ENCODE data around the gene WNT11.

The WNT11 gene

DNA sequence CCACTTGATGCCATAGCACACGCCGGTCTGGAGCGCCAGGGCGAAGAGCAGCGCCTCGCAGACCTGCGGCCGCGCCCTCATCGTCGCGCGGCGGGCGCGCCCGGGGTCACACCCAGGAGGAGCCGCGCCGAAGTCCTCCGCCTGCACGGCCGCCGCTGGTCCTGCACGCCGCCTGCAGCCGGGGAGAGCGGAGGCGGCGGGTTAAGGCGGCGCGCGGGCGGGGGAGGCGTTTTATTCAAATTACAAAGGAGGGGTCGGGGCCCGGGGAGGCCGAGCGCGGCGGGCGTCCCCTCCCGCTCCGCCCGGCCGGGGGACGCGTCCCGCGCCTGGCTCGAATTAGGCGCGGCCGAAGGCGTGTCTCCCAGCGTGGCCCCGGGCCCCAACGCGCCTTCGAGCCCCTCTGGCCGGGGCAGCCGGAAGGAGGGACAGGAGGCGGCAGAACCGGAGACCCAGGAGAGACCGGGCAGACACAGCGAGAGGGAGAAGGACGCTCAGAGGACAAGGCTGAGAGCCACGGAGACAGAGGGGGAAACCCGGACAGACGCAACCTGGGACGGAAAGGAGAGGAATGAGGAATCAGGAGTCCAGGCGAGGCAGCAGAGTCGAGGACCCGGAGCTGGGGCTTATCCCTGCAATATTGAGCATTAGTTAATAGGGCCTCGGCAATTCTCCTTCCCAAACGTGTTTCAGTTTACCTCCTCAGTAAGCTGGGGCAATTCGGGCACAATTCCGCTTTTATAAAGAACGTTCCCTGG lies at the start of gene WNT11:
TSS of gene WNT11 (minus strand) at position 176 of the 755 bp plus-strand sequence. CDS start at position 81, 95 bp downstream.
- DNase-seq (ENCODE audit: insufficient read length, low spot score), result no peak
- no peak for TF ChIP-seq POLR2A (IDR thresholded peaks at IDR 0.05; ENCODE audit: low read depth, low read length)
- FAIRE-seq, result no peak

DNA sequence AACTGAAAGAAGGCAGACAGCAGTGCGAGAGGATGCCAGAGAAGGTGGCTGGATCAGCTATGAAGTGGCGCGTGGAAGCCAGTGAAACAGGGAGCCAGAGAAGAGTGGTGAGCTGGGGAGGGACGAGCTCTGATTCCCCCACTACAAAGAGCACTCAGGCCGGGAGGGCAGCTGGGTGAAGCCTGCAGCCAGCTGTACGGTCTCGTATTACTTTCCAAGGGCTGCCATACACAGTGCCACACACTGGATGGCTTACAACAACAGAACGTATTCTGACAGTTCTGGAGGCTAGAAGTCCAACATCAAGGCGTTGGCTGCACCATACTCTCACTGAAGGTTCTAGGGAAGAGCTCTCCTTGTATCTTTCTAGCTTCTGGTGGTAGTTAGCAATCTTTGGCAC lies 47.1 kb upstream of the WNT11 start:
- DNase-seq (ENCODE audit: insufficient read length, low spot score), result no peak

DNA sequence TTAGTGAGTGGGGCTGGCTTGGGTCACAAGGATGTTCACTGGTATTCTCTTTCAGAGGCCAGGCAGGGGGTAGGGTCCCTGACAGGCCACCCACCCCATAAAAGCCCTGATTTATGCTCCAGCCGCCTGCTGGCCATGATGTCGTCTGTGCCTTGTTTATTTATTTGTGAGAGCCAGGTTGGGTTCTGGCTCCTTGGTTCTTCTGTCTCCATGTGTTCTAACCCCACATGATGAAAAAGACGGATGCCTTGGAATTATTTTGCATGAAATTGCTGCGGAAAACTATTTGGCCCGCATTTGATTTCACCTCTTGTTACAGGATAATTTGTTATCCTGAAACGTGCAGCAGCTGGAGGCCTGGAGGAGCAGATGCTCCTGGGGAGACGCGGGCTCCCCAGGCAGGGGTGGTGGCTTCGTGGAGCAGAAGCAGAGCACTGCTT lies 46.3 kb upstream of the WNT11 start:
- TF ChIP-seq POLR2A (IDR thresholded peaks at IDR 0.05; ENCODE audit: low read depth, low read length), result no peak
- no peak for DNase-seq (ENCODE audit: insufficient read length, low spot score)
- FAIRE-seq, result no peak

More for the DNA sequence above, 47.1 kb upstream of the WNT11 start:
- no peak for FAIRE-seq
- TF ChIP-seq POLR2A (IDR thresholded peaks at IDR 0.05; ENCODE audit: low read depth, low read length), result no peak

DNA sequence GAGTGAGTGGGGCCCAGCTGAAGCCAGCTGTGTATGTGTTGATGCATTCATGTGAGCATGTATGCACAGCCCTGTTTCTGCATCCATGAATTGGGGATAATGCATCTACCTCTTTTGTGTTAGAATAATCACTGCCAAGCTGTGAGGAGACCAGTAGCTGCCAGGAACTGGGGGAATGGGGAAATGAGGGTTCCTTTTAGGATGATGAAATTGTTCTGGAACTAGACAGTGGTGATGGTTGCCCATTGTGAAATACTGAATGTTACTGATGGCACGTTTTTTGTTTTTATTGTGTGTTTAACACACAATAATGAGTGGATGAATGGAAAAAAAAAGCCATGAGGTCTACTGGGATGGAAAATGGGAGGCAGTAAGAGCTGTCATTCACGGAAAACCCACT lies 45.3 kb upstream of the WNT11 start:
- no peak for TF ChIP-seq POLR2A (IDR thresholded peaks at IDR 0.05; ENCODE audit: low read depth, low read length)
- FAIRE-seq (no peak), DNase-seq (ENCODE audit: insufficient read length, low spot score) (no peak)

DNA sequence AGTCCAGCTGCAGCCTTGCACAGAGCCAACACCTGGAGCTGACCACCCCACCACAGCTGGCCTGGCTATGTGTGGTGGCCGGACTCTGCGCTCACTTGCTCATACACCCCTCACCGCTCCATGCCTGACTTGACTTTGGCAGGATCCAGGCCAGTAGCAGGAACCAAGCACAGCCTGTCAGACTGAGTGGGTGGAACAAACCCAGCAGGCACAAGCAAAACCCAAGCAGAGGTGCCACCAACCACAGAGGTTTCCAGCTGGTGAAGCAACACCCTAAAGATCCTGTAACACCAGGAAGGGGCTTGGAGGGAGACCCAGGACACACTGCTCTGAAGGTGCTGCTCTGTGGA lies 44.9 kb upstream of the WNT11 start:
- no peak for DNase-seq (ENCODE audit: insufficient read length, low spot score)
- no peak for TF ChIP-seq POLR2A (IDR thresholded peaks at IDR 0.05; ENCODE audit: low read depth, low read length)
- FAIRE-seq, result no peak

DNA sequence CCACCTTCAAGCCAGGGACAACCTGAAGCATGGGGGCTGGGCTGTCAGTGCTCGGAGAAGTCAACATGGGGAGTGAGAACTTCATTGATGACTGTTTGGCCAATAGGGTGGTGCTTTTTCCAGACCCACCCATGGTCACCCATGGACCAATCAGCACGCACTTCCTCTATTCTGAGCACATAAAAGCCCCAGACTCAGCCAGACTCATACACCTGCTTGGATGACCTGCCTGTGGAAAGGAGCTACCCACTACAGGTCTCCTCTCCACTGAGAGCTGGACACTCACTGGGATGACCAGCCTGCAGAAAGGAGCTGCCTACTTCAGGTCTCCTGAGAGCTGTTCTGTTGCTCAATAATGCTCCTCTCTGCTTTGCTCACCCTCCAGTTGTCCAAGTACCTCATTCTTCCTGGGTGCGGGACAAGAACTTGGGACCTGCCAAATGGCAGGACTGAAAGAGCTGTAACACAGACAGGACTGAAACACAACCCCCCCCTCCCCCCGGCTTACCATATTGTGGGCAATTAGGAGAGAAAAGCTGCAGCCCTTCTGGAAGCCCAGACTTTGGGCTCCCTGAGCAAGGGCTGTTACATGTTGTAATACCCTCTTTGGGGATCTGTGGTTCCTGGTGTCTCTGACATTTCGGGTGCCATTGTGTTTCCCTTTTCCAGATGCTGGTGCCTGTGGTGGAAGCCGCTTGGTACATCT lies 44.4 kb upstream of the WNT11 start:
- DNase-seq (ENCODE audit: insufficient read length, low spot score), result no peak
- no peak for TF ChIP-seq POLR2A (IDR thresholded peaks at IDR 0.05; ENCODE audit: low read depth, low read length)
- no peak for FAIRE-seq

- FAIRE-seq, result no peak
- TF ChIP-seq POLR2A (IDR thresholded peaks at IDR 0.05; ENCODE audit: low read depth, low read length), result no peak
Observed at GRCh38 chr11:76249195-76249741, 43.0 kb upstream of the WNT11 start.

GRCh38 chr11:76248210-76248609 lies 41.9 kb upstream of the WNT11 start:
- FAIRE-seq (no peak), DNase-seq (ENCODE audit: insufficient read length, low spot score) (no peak)
- TF ChIP-seq POLR2A (IDR thresholded peaks at IDR 0.05; ENCODE audit: low read depth, low read length), result no peak

More at GRCh38 chr11:76249195-76249741, 43.0 kb upstream of the WNT11 start:
- DNase-seq (ENCODE audit: insufficient read length, low spot score), result no peak

- DNase-seq (ENCODE audit: insufficient read length, low spot score), result no peak
Observed at GRCh38 chr11:76247091-76247490, 40.8 kb upstream of the WNT11 start.

DNA sequence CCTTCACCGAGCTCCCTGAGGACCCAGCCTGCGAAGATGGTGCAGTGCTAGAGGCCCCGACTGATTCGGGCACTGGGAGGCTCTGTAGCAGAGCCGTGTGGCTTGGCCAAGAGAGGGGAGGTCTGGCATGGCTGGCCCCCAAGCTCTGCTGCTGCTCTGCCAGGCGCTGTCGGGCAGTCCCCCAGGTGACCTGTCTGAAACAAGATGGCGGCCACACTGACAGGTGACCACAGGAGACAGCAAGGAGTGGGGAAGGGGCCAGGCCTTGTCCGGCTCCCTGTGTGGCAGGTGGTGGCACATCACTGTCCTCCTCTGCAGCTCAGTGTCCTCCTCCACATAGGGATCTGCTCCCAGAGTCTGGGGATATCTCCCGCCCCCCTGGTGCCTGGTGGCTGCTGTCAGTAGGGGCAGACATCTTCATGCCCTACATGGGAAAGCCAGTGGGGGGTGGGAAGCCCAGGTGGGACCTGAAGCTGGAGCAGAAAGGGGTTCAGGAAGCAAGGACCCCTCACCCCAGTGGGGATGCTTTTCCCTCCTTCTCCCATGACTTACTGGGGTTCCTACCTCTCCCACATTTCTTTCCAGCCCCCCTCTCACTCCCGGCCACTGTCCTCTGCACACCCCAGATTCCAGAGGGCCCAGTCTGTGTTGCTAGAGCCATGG lies 40.1 kb upstream of the WNT11 start:
- FAIRE-seq, result no peak
- DNase-seq (ENCODE audit: insufficient read length, low spot score), result no peak

More at GRCh38 chr11:76247091-76247490, 40.8 kb upstream of the WNT11 start:
- no peak for TF ChIP-seq POLR2A (IDR thresholded peaks at IDR 0.05; ENCODE audit: low read depth, low read length)
- FAIRE-seq, result no peak

DNA sequence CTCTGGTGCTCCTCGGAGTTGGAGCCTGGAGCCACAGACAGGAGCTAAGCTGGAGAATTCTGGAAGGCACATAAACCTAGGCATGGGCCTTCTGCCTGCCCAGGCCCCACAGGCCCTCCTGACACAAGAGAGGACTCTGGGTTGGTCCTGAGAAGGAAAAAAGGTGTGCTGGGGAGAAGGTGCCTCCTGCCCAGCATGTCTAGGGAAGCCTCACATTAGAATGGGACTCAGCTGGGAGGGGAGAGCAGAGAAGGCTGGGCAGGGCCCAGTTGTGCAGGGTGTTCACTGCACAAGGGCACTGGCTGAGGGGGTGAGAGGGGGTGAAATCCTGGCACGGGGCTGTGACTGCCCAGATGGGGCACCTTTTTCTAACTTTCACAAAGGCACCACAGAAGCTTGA lies 39.4 kb upstream of the WNT11 start:
- no peak for TF ChIP-seq POLR2A (IDR thresholded peaks at IDR 0.05; ENCODE audit: low read depth, low read length)
- FAIRE-seq, result no peak
- DNase-seq (ENCODE audit: insufficient read length, low spot score), result no peak

More for the DNA sequence above, 40.1 kb upstream of the WNT11 start:
- TF ChIP-seq POLR2A (IDR thresholded peaks at IDR 0.05; ENCODE audit: low read depth, low read length), result no peak

DNA sequence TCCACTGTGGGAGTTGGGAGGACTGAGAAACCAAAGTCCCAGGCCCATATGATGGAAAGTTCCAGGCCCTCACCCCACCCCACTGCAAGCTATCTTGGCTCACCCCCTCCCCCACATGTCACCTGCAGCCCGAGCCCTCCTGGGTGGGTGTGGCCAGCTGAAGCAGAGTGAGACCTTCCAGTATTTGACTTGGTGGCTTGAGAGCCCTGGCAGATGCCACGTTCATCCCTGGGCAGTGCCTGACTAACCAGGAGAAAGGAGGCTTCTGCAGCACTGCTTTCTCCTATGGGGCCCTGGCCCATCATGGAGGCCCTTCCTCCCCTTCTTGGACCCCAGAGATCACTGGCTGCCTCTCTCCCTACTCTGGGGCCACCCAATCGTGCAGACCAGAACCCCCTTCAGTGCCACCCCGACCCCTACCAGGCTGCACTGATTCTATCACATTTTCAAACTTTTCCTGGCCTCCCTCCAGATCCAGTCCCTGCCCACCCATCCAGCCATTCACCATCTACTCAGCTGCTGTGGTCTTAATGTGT lies 38.1 kb upstream of the WNT11 start:
- FAIRE-seq (no peak), DNase-seq (ENCODE audit: insufficient read length, low spot score) (no peak)
- TF ChIP-seq POLR2A (IDR thresholded peaks at IDR 0.05; ENCODE audit: low read depth, low read length), result no peak

- no peak for TF ChIP-seq POLR2A (IDR thresholded peaks at IDR 0.05; ENCODE audit: low read depth, low read length)
- FAIRE-seq, result no peak
Observed at GRCh38 chr11:76243957-76244285, 37.6 kb upstream of the WNT11 start.

More at GRCh38 chr11:76243957-76244285, 37.6 kb upstream of the WNT11 start:
- no peak for DNase-seq (ENCODE audit: insufficient read length, low spot score)

Measured in H54 (cell line).